GM21447 (cell line): ENCODE measurements around the gene OCA2.
"Not testable (repeated sequence)": the region's sequence is repeated elsewhere in the genome, so short reads cannot be mapped to it uniquely, and the experiment has no call there.

Experiments used
- ATAC-seq: cut with Tn5 transposase; IDR thresholded peaks from one replicate; pipeline ENCODE4 v1.9.1; 2021; ENCODE audit not compliant: unreplicated experiment

OCA2 gene

GRCh38 chr15:28121577-28121976, 22.5 kb upstream of the OCA2 start:
- not testable (repeated sequence) for ATAC-seq

DNA sequence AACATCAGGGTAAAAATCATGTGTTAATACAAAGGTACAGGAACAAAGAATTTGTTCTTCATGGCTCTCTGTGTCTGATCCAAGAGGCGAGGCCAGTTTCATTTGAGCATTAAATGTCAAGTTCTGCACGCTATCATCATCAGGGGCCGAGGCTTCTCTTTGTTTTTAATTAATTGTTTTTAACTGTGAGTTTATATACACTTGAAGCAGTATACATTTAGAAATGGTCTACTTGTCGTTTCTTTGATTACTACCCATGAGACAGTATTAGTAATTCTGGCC, 21.2 kb upstream of the OCA2 start:
- ATAC-seq: no peak

GRCh38 chr15:28118531-28118930, 19.4 kb upstream of the OCA2 start:
- no peak for ATAC-seq

DNA sequence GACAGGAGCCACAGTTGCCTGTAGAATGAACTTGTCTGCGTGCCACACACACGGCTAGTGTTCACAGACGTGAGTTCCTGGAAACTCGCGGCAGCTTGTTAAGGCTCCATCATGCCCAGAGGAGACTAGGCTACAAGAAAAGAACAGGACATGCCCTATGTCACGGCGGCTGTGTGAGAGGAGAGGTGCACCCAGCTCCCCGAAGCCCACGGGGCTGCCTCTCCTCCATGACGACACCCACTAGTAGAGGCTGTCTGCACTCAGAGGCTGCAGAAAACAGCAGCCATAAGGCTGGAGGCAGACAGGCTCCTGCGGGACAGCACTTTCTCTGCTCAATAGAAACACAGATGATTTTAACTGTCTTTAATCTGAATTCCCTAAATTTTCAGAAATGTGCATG, 19.0 kb upstream of the OCA2 start:
- no peak for ATAC-seq

- no peak for ATAC-seq
Measured at GRCh38 chr15:28117432-28117990, 18.4 kb upstream of the OCA2 start.

DNA sequence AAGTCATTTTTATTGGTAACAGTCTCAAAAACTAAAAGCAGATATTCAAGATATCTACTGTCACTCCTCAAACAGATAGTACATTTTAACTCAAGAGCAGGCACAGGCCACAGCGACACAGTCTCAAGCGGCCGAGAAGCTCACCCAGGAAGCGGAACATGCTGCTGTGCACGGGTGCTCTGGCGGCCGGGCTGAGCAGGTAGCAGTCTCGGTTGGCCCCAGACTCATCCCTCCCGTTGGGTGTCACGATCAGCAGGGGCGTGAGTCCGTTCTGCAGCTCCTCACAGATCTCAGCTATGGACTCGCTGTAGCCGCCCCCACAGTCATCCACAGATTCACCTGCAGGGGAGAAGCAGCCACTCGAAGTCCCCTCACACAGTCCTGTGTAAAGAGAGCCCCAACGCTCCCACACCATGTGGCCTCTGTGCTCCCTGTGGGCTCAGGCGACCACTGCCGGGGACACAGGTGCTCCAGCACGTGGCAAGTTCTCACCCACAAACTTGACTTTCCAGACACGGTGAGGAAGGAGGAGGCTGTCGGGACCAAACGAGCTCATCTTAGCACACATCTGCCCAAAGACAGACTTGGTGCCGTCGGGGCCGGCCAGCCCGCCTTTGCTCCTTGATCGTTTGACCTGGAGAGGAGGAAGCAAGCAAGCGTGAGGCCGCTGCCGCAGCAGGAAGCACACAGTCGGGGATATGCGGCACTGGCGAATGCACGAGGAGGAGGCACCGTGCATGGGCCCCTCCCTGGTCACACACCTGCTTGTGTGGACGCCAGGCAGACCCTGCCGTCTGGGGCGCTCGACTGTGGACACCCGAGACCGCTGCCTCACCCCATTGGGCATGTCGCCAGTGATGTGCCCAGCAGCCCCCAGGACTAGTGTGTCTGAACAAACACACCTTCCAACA, 17.7 kb upstream of the OCA2 start:
- ATAC-seq: no peak

DNA sequence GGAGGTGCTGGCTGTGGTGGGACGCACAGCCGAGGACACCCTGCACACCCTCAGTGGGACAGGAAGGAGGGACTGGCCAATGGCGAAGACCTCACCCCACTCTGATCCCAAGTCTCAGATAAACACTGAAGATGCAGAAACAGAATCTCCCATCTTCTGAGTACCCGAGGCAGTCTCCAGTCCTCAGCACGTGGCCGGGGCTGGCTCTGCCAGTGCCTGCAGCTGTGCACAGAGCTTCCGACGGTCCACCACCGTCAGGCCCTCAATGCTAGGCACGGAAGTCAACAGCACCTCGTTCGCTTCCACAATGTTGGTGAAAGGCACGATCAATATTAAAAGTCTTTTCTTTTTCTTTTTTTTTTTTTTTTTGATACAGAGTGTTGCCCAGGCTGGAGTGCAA, 16.8 kb upstream of the OCA2 start:
- no peak for ATAC-seq

- ATAC-seq: no peak
Measured at GRCh38 chr15:28114721-28115622, 15.9 kb upstream of the OCA2 start.

- no peak for ATAC-seq
Measured at GRCh38 chr15:28114114-28114455, 15.0 kb upstream of the OCA2 start.

- ATAC-seq: no peak
Measured at GRCh38 chr15:28113394-28114113, 14.4 kb upstream of the OCA2 start.

DNA sequence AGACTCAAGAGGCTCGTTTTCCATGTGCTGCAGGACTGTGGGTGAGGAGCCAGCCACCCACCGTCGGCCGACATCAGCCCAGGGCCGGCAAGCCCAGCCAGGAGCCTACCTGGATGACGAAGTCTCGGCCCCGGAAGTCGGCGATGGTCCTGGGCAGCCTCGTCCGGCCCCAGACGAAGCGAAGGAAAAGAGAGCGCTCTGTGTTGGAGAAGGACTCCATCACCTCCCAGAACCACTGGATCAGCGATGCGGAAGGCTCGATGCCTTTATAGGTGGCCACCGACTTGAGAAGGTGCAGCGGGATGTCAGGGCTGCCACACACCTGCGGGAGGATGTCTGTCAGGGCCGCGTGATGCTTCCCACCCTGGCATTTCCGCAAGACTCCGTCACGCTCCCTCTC, 13.8 kb upstream of the OCA2 start:
- no peak for ATAC-seq

- no peak for ATAC-seq
Measured at GRCh38 chr15:28112101-28112760, 13.1 kb upstream of the OCA2 start.

DNA sequence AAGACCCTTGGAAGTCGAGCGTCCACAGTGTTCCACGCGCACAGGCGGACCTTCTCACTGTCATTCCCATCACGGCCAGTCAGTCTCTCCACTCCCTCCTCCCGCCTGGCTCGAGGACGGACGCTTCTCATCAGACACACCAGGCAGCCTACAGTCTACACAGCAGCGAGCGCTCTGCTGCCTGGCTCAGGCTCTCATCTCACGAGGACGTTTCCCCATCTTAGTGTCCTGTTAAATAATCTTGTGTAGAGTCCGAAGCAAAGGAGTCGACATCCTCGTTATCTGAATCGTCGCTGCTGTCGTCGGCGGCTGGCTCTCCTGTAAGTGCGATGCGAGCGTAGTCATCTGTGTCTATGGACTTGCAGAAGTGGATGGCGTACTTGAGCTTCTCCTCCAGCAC, 12.4 kb upstream of the OCA2 start:
- no peak for ATAC-seq

DNA sequence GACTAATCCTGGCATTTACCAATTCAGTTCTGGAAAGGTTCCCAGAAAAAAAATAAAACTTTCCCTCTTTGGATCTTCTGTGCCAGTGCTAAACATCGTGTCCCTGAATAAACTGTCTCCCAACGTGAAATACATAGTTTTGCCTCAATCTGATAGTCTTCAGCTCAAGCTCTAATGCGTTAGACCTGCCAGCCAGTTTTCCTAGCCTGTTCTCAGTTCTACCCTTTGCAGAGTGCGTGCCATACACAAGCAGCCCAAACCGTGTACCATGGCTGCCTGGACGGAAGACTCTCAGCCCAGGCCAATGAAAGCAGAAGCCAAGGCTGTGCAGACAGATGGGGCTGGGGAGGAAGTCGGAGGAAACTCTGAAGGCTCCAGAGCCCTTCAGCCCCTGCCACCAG, 11.4 kb upstream of the OCA2 start:
- ATAC-seq: no peak

DNA sequence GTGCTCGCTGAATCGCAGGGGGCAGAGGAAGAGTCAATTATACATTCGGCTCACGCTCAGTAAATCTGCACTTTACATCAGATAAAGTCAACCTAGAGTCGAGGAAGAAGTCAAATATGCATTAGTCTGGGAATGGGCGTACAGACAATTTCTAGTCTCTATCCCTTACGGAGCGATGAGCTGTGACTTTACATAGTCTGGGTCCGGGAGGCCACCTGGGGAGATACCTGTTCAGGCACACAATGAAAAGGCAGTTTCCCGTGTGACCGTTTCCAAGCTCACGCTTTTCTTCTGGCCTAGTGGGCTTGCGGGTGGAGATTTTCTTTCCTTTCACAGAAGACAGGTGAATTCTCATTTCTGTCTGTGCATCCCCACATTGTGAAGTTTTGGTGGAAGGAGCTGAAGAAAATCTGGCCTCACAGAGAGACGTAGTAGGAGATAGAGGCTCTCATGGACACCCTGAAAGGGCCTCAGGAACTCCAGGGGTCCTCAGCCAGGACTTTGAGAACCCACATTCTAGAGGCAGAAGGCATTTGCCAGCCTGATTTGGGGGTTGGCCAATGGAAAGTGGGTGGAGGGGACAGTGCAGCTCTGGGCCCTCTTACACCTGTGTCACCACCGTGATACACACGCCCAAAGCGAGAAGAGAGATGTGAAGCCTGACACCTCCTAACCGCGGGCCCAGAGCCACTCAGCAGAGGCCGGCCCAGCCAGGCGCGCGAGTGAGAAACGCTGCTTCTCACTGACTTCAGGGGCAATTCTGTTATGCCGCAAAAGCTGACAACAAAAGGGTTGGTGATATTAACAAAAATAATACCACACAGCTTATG, 10.7 kb upstream of the OCA2 start:
- no peak for ATAC-seq

DNA sequence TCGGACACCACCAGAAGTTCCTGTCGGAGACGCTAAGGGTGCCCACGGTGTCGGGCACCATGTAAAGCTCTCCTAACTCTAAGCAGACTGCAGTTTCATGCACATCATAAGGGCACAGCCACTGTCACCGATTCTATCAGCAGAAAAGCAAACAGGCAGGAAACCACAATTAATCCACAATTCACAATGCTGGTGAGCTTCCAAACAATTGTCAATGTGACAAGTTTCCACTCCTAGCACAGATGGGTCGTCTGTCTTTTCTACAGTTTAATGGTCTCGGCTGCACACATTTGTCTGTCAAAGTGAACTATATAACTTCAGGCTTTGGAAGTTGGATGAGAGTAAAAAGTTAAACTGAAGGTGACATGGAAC, 8.8 kb upstream of the OCA2 start:
- no peak for ATAC-seq

- ATAC-seq: no peak
Measured at GRCh38 chr15:28107111-28107903, 8.2 kb upstream of the OCA2 start.

DNA sequence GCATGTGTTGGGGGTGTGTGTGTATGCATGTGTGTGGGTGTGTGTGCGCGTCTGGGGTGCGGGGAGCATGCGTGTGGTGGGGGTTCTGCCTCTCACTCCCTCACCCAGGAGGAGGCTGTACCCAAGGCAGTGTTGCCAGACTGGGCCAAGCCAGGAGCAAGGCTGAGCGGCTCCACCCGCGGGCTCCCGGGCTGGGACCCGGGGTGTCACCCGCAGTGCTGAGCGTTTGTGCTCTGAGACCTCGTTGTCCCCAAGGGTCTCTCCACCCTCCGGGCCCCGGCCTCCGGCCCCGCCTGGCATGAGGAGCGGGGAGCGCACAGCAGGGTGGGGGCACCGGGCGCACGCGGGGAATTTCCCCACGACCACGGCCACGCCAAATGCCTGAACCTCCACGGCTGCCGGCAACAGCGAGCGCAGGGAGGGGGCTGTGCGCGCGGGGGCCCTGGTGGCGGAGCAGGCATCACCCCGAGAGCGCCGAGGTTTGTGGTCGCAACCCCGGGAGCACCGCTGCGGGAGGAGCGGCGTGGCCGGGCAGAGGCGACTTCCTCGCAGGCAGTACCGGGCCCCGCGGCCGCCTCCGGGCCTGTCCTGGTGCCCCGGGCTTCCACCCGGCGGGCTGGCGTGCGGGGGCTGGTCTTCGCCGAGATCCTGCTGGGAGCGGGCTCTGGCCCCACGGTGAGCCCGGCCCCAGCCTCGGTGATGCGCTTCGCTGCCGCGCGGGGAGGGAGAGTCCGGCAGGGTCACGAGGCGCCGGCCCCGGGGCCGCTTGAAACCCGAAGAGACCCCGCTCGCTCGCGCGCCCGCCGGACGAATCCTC, 7.4 kb upstream of the OCA2 start:
- no peak for ATAC-seq
